Measurements from ENCODE around the gene RAC3.

DNA sequence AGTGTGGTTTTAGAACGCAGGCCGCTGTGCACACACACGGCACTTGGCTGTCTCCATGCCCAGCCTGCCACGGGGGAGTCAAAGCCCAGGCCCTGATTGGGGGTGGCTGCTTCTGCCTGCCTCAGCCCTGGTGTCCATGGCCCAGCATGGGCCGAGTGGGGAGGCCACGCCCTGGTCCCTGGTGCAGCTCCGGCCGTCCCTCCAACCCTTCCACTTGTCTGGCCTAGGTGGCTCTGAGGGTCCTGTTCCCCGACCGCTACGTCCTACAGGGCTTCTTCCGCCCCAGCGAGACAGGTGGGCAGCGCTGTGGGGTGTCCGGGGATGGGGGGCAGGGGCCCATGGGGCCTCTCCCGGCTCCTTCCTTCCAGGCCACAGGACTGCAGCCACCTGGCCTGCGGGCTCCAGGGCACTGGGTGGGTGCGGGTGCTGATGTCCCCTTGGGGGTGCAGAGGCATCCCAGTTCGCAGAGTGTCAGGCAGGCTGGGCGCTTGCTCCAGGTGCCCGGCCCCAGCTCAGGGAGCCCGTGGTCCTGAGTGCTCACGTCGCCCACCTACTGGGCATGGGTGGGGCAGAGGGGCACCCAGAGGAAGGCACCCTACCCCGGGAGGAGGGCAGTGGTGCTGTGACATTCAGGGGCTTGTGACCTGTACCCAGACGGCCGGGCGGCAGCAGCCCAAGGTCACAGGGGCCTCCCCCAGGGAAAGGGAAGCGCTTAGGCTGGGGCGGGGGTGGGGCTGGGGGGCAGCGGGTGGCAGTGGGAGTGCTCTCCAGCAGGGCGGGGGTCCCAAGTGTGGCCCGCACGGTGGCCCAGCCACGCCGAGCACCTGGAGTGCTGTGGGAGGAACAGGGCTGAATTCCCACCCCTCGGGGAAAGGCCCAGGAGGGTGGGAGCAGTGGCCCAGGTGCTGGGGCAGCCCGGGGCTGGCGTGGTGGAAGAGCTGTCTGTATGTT, 20.6 kb upstream of the RAC3 start:
- TF ChIP-seq, protein P1, sequence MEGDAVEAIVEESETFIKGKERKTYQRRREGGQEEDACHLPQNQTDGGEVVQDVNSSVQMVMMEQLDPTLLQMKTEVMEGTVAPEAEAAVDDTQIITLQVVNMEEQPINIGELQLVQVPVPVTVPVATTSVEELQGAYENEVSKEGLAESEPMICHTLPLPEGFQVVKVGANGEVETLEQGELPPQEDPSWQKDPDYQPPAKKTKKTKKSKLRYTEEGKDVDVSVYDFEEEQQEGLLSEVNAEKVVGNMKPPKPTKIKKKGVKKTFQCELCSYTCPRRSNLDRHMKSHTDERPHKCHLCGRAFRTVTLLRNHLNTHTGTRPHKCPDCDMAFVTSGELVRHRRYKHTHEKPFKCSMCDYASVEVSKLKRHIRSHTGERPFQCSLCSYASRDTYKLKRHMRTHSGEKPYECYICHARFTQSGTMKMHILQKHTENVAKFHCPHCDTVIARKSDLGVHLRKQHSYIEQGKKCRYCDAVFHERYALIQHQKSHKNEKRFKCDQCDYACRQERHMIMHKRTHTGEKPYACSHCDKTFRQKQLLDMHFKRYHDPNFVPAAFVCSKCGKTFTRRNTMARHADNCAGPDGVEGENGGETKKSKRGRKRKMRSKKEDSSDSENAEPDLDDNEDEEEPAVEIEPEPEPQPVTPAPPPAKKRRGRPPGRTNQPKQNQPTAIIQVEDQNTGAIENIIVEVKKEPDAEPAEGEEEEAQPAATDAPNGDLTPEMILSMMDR (IDR thresholded peaks at IDR 0.05), result no peak
- no peak for TF ChIP-seq POLR2A (IDR thresholded peaks at IDR 0.05)
- no peak for TF ChIP-seq POLR2AphosphoS5 (IDR thresholded peaks at IDR 0.05)

All from transverse colon (tissue), 4 donors.